GM21528 (cell line): ENCODE data around the gene APMAP.

Source experiments
- ATAC-seq: cut with Tn5 transposase; IDR thresholded peaks from one replicate; pipeline ENCODE4 v1.9.1; 2021; ENCODE audit warnings: mild to moderate bottlenecking, moderate library complexity; ENCODE audit not compliant: unreplicated experiment, low FRiP score

The APMAP gene

GRCh38 chr20:24991897-24992486 is 559 bp downstream of the APMAP start:
- peak; percentile 49 for ATAC-seq

GRCh38 chr20:24990810-24991252 is 1.7 kb downstream of the APMAP start:
- ATAC-seq: no peak

- ATAC-seq: no peak
Observed at GRCh38 chr20:24989162-24989561, 3.4 kb downstream of the APMAP start.

- ATAC-seq: no peak
Observed at GRCh38 chr20:24987873-24988835, 4.4 kb downstream of the APMAP start.

- no peak for ATAC-seq
Observed at GRCh38 chr20:24987244-24987643, 5.3 kb downstream of the APMAP start.

GRCh38 chr20:24986436-24987015 is 6.0 kb downstream of the APMAP start:
- ATAC-seq: no peak

GRCh38 chr20:24985802-24986201 is 6.7 kb downstream of the APMAP start:
- no peak for ATAC-seq

- no peak for ATAC-seq
Observed at GRCh38 chr20:24984961-24985640, 7.5 kb downstream of the APMAP start.

- ATAC-seq: no peak
Observed at GRCh38 chr20:24983896-24984295, 8.7 kb downstream of the APMAP start.

- ATAC-seq: no peak
Observed at GRCh38 chr20:24981790-24982189, 10.8 kb downstream of the APMAP start.

- ATAC-seq: no peak
Observed at GRCh38 chr20:24981282-24981681, 11.3 kb downstream of the APMAP start.

GRCh38 chr20:24980291-24981053 is 12.1 kb downstream of the APMAP start:
- no peak for ATAC-seq

GRCh38 chr20:24979036-24979960 is 13.3 kb downstream of the APMAP start:
- ATAC-seq: no peak

- no peak for ATAC-seq
Observed at GRCh38 chr20:24978513-24978912, 14.0 kb downstream of the APMAP start.

- no peak for ATAC-seq
Observed at GRCh38 chr20:24977797-24978196, 14.8 kb downstream of the APMAP start.

GRCh38 chr20:24977336-24977735 is 15.2 kb downstream of the APMAP start:
- no peak for ATAC-seq

GRCh38 chr20:24972341-24972740 is 20.2 kb downstream of the APMAP start:
- ATAC-seq: no peak

GRCh38 chr20:24971376-24972101 is 21.0 kb downstream of the APMAP start:
- no peak for ATAC-seq
